OCI-LY3 (cell line): ENCODE data around the gene LPCAT4.

ENCODE experiments used
- H2AFZ ChIP-seq: fragments of 200-600, 300-600 bp; shearing (Covaris generic); 2 replicates; pipeline ENCODE4 v1.6.0; 2014; ENCODE audit warnings: antibody characterized with exemption, low read depth, low read length
- H3K27ac ChIP-seq: fragments of 200-600, 300-600 bp; sonication (generic); 2 replicates; pipeline ENCODE4 v1.5.1; 2014; ENCODE audit warnings: mild to moderate bottlenecking, low read length, moderate library complexity, mixed read lengths
- H3K27me3 ChIP-seq: fragments of 200-600, 300-600 bp; sonication (generic); 2 replicates; pipeline ENCODE4 v1.6.1; 2014; ENCODE audit warnings: low read depth, low read length, mixed read lengths
- H3K36me3 ChIP-seq: fragments of 200-600, 300-600 bp; sonication (generic); replicated peaks from 2 replicates; pipeline ENCODE3; 2014; ENCODE audit warnings: low read depth, low read length, mixed read lengths
- H3K4me1 ChIP-seq: fragments of 300-600, 200-600 bp; sonication (generic); 2 replicates; pipeline ENCODE4 v1.6.1; 2014; ENCODE audit warnings: low read length, mixed read lengths
- H3K4me2 ChIP-seq: fragments of 200-600, 300-600 bp; sonication (generic); 2 replicates; pipeline ENCODE4 v1.6.1; 2014; ENCODE audit warnings: low read length, mixed read lengths
- H3K4me3 ChIP-seq: fragments of 300-600, 200-600 bp; sonication (generic); 2 replicates; pipeline ENCODE4 v1.5.1; 2014; ENCODE audit warnings: antibody characterized with exemption, mild to moderate bottlenecking, low read length, moderate library complexity
- H3K79me2 ChIP-seq: fragments of 300-600, 200-600 bp; shearing (Covaris generic); 2 replicates; pipeline ENCODE4 v1.6.1; 2014; ENCODE audit warnings: mild to moderate bottlenecking, low read length, mixed read lengths
- H3K9ac ChIP-seq: fragments of 300-600, 200-600 bp; shearing (Covaris generic); 2 replicates; pipeline ENCODE4 v1.6.0; 2014; ENCODE audit warnings: mild to moderate bottlenecking, low read length, moderate library complexity
- H3K9me3 ChIP-seq: fragments of 200-600, 300-600 bp; shearing (Covaris generic); 2 replicates; pipeline ENCODE4 v1.6.1; 2014; ENCODE audit warnings: low read length, mixed read lengths; ENCODE audit not compliant: insufficient read depth
- H4K20me1 ChIP-seq: fragments of 200-600, 300-600 bp; sonication (generic); 2 replicates; pipeline ENCODE4 v1.6.1; 2016; ENCODE audit warnings: low read length, mixed read lengths; ENCODE audit not compliant: insufficient read depth
- CTCF ChIP-seq: fragments of 200-600, 300-600 bp; sonication (generic); IDR thresholded peaks from 2 replicates; pipeline ENCODE4 v1.5.1; 2014; ENCODE audit warnings: antibody characterized with exemption, low read length, low read depth
- EZH2phosphoT487 ChIP-seq: fragments of 200-600 bp; shearing (Covaris generic); IDR thresholded peaks from 2 replicates; pipeline ENCODE4 v1.6.1; 2018; ENCODE audit warnings: antibody characterized with exemption, mixed run types, low read depth

LPCAT4 gene

GRCh38 chr15:34373951-34374350 is 7.0 kb upstream of the LPCAT4 start:
- Histone ChIP-seq H3K9ac (no peak overlapping the region), H3K27ac (no peak overlapping the region), H3K27me3 (no peaks in the 10 kb centered on the region), H3K36me3 (peaks cover 9% of the 10 kb centered on the region), H3K4me3 (no peak overlapping the region), H3K79me2 (no peaks in the 10 kb centered on the region), H4K20me1 (no peaks in the 10 kb centered on the region), H3K9me3 (no peaks in the 10 kb centered on the region), H3K4me2 (no peak overlapping the region), H3K4me1 (peaks cover 22% of the 10 kb centered on the region), H2AFZ (no peak overlapping the region)
- TF ChIP-seq CTCF = no peak
- TF ChIP-seq EZH2phosphoT487 = no peak

GRCh38 chr15:34370643-34371042 is 3.6 kb upstream of the LPCAT4 start:
- Histone ChIP-seq H3K9me3 (no peaks in the 10 kb centered on the region), H3K4me1 (peaks cover 36% of the 10 kb centered on the region), H4K20me1 (peaks cover 6% of the 10 kb centered on the region), H3K4me3 (peak overlapping the region; percentile 47), H3K79me2 (peaks cover 21% of the 10 kb centered on the region), H3K36me3 (peaks cover 9% of the 10 kb centered on the region), H3K27me3 (no peaks in the 10 kb centered on the region), H3K4me2 (peak overlapping the region; percentile 80), H2AFZ (no peak overlapping the region), H3K27ac (peak overlapping the region; percentile 96), H3K9ac (peak overlapping the region; percentile 68)
- no peak for TF ChIP-seq CTCF
- no peak for TF ChIP-seq EZH2phosphoT487

GRCh38 chr15:34370129-34370528 is 3.1 kb upstream of the LPCAT4 start:
- Histone ChIP-seq H3K27me3 (no peaks in the 10 kb centered on the region), H3K27ac (peak overlapping the region; percentile 96), H3K4me3 (peak overlapping the region; percentile 47), H2AFZ (no peak overlapping the region), H3K4me1 (peaks cover 41% of the 10 kb centered on the region), H3K9ac (peak overlapping the region; percentile 68), H3K36me3 (peaks cover 9% of the 10 kb centered on the region), H4K20me1 (peaks cover 10% of the 10 kb centered on the region), H3K9me3 (no peaks in the 10 kb centered on the region), H3K4me2 (peak overlapping the region; percentile 80), H3K79me2 (peaks cover 26% of the 10 kb centered on the region)
- TF ChIP-seq CTCF = no peak
- no peak; the same call in 1 of the 2 replicates for TF ChIP-seq EZH2phosphoT487

GRCh38 chr15:34366271-34367065 is 528 bp downstream of the LPCAT4 start:
- Histone ChIP-seq H3K9me3 (no peaks in the 10 kb centered on the region), H3K4me1 (peaks cover 44% of the 10 kb centered on the region), H3K4me2 (peak overlapping the region; percentile 81), H3K79me2 (peaks cover 40% of the 10 kb centered on the region), H4K20me1 (peaks cover 15% of the 10 kb centered on the region), H3K9ac (peak overlapping the region; percentile 97), H3K27ac (peak overlapping the region; percentile 68), H2AFZ (peak overlapping the region; percentile 4; the same call in 1 of the 2 replicates), H3K27me3 (no peaks in the 10 kb centered on the region), H3K36me3 (peaks cover 23% of the 10 kb centered on the region), H3K4me3 (peak overlapping the region; percentile 98)
- TF ChIP-seq CTCF (no peak), EZH2phosphoT487 (no peak)
